ENCODE measurements around the gene MRC1. TPM values are rescaled to one million over a fixed set of nuclear protein-coding genes. Genes with fewer than 3 reads are reported as not detected.

MRC1 gene
- total and polyA plus RNA-seq, 2 experiments from 2014 or later: not detected

DNA sequence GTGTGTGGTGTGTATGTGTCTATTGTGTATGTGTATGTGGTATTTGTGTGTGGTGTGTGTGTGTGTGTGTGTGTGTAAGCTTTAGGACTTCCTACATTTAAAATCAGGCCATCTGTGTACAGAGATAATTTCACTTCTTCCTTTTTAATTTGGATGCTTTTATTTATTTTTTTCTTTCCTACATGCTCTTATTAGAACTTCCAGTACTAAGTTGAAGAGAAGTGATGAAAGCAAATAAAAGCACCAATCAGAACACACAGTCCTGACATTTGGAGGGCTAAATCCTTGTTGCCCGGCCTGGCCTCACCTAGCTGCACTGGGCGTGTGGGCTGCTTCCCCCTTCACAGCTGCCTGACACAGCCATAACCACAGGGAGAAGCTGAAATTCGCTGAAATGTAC lies 3.8 kb upstream of the MRC1 start:
- H3K27ac Mint-ChIP-seq: no peak overlapping the region
- Histone ChIP-seq H3K4me2 (no peak overlapping the region), H2AFZ (no peak overlapping the region), H3K79me2 (replicated peaks; ENCODE audit: insufficient read depth) (no peaks in the 10 kb centered on the region), H3K27ac (ENCODE audit: low read depth) (no peak overlapping the region), H3K9me2 (ENCODE audit: insufficient read depth) (no peaks in the 10 kb centered on the region), H3K27me3 (ENCODE audit: insufficient read depth) (no peaks in the 10 kb centered on the region), H3K36me3 (ENCODE audit: insufficient read depth) (no peaks in the 10 kb centered on the region), H4K20me1 (replicated peaks; ENCODE audit: insufficient read depth) (no peaks in the 10 kb centered on the region), H3K4me3 (no peak overlapping the region), H3K4me1 (ENCODE audit: insufficient read depth) (no peaks in the 10 kb centered on the region), H3F3A (replicated peaks; ENCODE audit: low read depth) (no peaks in the 10 kb centered on the region)
- TF ChIP-seq, protein P1, sequence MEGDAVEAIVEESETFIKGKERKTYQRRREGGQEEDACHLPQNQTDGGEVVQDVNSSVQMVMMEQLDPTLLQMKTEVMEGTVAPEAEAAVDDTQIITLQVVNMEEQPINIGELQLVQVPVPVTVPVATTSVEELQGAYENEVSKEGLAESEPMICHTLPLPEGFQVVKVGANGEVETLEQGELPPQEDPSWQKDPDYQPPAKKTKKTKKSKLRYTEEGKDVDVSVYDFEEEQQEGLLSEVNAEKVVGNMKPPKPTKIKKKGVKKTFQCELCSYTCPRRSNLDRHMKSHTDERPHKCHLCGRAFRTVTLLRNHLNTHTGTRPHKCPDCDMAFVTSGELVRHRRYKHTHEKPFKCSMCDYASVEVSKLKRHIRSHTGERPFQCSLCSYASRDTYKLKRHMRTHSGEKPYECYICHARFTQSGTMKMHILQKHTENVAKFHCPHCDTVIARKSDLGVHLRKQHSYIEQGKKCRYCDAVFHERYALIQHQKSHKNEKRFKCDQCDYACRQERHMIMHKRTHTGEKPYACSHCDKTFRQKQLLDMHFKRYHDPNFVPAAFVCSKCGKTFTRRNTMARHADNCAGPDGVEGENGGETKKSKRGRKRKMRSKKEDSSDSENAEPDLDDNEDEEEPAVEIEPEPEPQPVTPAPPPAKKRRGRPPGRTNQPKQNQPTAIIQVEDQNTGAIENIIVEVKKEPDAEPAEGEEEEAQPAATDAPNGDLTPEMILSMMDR (conservative IDR thresholded peaks at IDR 0.05; ENCODE audit: low read depth in 2 of 2): no peak
- TF ChIP-seq ZNF114 (CRISPR knock-in tag; IDR thresholded peaks at IDR 0.05): no peak
- TF ChIP-seq EZH2phosphoT487 (IDR thresholded peaks at IDR 0.05; ENCODE audit: unreplicated experiment): no peak
- no peak for TF ChIP-seq ZNF331 (CRISPR knock-in tag; IDR thresholded peaks at IDR 0.05; ENCODE audit: low read depth)
- TF ChIP-seq NANOG (IDR thresholded peaks at IDR 0.05; ENCODE audit: borderline replicate concordance): no peak
- TF ChIP-seq, protein P2, sequence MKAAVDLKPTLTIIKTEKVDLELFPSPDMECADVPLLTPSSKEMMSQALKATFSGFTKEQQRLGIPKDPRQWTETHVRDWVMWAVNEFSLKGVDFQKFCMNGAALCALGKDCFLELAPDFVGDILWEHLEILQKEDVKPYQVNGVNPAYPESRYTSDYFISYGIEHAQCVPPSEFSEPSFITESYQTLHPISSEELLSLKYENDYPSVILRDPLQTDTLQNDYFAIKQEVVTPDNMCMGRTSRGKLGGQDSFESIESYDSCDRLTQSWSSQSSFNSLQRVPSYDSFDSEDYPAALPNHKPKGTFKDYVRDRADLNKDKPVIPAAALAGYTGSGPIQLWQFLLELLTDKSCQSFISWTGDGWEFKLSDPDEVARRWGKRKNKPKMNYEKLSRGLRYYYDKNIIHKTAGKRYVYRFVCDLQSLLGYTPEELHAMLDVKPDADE (IDR thresholded peaks at IDR 0.05): no peak
- no peak for TF ChIP-seq STAT1 (IDR thresholded peaks at IDR 0.05; ENCODE audit: unreplicated experiment)
- TF ChIP-seq EZH2 (IDR thresholded peaks at IDR 0.05; ENCODE audit: low read depth, unreplicated experiment): no peak
- TF ChIP-seq, protein P3, sequence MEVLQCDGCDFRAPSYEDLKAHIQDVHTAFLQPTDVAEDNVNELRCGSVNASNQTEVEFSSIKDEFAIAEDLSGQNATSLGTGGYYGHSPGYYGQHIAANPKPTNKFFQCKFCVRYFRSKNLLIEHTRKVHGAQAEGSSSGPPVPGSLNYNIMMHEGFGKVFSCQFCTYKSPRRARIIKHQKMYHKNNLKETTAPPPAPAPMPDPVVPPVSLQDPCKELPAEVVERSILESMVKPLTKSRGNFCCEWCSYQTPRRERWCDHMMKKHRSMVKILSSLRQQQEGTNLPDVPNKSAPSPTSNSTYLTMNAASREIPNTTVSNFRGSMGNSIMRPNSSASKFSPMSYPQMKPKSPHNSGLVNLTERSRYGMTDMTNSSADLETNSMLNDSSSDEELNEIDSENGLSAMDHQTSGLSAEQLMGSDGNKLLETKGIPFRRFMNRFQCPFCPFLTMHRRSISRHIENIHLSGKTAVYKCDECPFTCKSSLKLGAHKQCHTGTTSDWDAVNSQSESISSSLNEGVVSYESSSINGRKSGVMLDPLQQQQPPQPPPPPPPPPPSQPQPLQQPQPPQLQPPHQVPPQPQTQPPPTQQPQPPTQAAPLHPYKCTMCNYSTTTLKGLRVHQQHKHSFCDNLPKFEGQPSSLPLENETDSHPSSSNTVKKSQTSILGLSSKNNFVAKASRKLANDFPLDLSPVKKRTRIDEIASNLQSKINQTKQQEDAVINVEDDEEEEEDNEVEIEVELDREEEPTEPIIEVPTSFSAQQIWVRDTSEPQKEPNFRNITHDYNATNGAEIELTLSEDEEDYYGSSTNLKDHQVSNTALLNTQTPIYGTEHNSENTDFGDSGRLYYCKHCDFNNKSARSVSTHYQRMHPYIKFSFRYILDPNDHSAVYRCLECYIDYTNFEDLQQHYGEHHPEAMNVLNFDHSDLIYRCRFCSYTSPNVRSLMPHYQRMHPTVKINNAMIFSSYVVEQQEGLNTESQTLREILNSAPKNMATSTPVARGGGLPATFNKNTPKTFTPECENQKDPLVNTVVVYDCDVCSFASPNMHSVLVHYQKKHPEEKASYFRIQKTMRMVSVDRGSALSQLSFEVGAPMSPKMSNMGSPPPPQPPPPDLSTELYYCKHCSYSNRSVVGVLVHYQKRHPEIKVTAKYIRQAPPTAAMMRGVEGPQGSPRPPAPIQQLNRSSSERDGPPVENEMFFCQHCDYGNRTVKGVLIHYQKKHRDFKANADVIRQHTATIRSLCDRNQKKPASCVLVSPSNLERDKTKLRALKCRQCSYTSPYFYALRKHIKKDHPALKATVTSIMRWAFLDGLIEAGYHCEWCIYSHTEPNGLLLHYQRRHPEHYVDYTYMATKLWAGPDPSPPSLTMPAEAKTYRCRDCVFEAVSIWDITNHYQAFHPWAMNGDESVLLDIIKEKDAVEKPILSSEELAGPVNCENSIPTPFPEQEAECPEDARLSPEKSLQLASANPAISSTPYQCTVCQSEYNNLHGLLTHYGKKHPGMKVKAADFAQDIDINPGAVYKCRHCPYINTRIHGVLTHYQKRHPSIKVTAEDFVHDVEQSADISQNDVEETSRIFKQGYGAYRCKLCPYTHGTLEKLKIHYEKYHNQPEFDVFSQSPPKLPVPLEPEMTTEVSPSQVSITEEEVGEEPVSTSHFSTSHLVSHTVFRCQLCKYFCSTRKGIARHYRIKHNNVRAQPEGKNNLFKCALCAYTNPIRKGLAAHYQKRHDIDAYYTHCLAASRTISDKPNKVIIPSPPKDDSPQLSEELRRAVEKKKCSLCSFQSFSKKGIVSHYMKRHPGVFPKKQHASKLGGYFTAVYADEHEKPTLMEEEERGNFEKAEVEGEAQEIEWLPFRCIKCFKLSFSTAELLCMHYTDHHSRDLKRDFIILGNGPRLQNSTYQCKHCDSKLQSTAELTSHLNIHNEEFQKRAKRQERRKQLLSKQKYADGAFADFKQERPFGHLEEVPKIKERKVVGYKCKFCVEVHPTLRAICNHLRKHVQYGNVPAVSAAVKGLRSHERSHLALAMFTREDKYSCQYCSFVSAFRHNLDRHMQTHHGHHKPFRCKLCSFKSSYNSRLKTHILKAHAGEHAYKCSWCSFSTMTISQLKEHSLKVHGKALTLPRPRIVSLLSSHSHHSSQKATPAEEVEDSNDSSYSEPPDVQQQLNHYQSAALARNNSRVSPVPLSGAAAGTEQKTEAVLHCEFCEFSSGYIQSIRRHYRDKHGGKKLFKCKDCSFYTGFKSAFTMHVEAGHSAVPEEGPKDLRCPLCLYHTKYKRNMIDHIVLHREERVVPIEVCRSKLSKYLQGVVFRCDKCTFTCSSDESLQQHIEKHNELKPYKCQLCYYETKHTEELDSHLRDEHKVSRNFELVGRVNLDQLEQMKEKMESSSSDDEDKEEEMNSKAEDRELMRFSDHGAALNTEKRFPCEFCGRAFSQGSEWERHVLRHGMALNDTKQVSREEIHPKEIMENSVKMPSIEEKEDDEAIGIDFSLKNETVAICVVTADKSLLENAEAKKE (CRISPR knock-in tag; IDR thresholded peaks at IDR 0.05): no peak
- TF ChIP-seq JUNB (IDR thresholded peaks at IDR 0.05; ENCODE audit: unreplicated experiment): no peak
- no peak for TF ChIP-seq POLR2AphosphoS5 (IDR thresholded peaks at IDR 0.05; ENCODE audit: low read depth)
- TF ChIP-seq, protein P4, sequence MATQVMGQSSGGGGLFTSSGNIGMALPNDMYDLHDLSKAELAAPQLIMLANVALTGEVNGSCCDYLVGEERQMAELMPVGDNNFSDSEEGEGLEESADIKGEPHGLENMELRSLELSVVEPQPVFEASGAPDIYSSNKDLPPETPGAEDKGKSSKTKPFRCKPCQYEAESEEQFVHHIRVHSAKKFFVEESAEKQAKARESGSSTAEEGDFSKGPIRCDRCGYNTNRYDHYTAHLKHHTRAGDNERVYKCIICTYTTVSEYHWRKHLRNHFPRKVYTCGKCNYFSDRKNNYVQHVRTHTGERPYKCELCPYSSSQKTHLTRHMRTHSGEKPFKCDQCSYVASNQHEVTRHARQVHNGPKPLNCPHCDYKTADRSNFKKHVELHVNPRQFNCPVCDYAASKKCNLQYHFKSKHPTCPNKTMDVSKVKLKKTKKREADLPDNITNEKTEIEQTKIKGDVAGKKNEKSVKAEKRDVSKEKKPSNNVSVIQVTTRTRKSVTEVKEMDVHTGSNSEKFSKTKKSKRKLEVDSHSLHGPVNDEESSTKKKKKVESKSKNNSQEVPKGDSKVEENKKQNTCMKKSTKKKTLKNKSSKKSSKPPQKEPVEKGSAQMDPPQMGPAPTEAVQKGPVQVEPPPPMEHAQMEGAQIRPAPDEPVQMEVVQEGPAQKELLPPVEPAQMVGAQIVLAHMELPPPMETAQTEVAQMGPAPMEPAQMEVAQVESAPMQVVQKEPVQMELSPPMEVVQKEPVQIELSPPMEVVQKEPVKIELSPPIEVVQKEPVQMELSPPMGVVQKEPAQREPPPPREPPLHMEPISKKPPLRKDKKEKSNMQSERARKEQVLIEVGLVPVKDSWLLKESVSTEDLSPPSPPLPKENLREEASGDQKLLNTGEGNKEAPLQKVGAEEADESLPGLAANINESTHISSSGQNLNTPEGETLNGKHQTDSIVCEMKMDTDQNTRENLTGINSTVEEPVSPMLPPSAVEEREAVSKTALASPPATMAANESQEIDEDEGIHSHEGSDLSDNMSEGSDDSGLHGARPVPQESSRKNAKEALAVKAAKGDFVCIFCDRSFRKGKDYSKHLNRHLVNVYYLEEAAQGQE (IDR thresholded peaks at IDR 0.05; ENCODE audit: unreplicated experiment): no peak
- no peak for TF ChIP-seq CREB1 (CRISPR knock-in tag; IDR thresholded peaks at IDR 0.05; ENCODE audit: low read depth)
- peaks cover 6% of the 10 kb centered on the region for H3K27me3 Mint-ChIP-seq (ENCODE audit: insufficient read depth, low read depth, poor library complexity)
- no peak overlapping the region for H3K4me3 Mint-ChIP-seq
- peaks cover 7% of the 10 kb centered on the region for H3K4me1 Mint-ChIP-seq
- no peaks in the 10 kb centered on the region for H3K36me3 Mint-ChIP-seq (ENCODE audit: low read depth)
- ATAC-seq (no peak; the same call in 2 of the 3 replicates), DNase-seq (ENCODE audit: low spot score) (no peak)
- no peaks in the 10 kb centered on the region for H3K9me3 Mint-ChIP-seq

All from GM23338 (cell line).